Activated CD8-positive, alpha-beta memory T cell treated with anti-CD3 and anti-CD28 coated beads for 4 hours (primary cell): Measurements from ENCODE around the gene SUMF1.

ENCODE experiments used
- DNase-seq, 2 donors: peaks; one replicate each; pipeline ENCODE4 v3.0.0-alpha.2; 2020; ENCODE audit warnings: low read depth in 2 of 2

Gene SUMF1

DNA sequence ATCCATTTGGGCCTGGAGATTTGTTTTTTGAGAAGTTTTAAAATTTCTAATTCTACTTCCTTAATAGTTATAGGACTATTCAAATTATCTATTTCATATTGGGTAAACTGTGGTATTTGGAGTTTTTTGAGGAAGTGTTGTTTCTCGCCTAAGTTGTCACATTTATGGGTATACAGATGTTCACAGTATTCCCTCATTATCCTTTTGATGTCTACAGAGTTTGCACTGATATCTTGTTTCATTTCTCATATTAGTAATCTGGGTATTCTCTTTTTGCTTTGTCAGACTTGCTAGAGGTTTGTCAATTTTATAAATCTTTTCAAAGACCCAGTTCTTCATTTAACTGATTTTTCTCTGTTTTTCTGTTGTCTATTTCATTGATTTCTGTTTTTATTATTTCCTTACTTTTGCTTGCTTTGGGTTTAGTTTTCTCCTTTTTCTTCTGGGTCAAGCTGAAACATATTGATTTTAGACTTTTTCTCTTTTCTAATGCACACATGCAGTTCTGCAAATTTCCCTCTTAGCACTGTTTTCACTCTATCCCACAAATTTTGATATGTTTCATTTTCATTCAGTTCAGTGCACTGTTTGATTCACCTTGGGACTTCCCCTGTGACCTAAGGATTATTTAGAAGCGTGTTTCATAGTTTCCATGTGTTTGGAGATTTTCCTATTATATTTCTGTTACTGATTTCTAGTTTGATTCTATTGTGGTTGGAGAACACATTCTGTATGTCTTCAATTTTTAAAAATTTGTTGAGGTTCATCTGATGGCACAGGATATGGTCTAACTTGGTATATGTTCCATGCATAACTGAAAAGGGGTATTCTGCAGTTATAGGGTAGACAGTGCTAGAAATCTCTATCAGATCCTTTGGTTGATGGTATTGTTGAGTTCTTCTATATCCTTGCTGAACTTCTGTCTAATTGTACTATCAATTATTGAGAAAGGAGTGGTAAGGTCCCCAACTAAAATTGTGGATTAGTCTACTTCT is 79.6 kb downstream of the SUMF1 start:
- DNase-seq: no peak

DNA sequence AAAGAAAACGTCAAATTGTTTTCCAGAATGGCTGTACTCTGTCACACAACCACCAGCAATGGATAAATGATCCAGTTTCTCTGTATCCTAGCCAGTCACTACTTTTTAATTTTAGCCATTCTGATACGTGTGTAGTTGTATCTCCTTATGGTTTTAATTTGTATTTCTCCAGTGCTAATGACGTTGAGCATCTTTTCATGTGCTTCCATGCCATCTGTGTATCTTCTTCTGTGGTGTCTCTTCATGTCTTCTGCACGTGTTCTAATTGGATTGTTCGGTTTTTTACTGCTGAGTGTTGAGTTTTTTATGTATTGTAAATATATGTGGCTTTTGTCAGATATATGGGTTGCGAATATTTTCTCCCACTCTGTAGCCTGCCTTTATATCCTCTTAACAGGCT is 81.9 kb downstream of the SUMF1 start:
- DNase-seq: no peak

DNA sequence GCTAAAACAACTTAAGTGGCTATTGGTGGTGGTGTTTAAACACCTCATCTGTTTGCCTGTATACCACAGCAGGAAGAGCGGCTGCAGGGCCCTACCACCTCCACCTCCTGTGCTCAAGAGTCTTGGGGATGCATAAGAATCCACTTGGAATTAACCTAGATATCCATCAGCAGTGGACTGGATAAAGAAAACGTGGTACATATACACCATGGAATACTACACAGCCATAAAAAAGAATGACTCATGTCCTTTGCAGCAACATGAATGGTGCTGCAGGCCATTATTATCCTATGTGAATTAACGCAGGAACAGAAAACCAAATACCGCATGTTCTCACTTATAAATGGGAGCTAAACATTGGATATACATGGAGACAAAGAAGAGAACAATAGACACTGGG is 87.1 kb downstream of the SUMF1 start:
- no peak for DNase-seq

DNA sequence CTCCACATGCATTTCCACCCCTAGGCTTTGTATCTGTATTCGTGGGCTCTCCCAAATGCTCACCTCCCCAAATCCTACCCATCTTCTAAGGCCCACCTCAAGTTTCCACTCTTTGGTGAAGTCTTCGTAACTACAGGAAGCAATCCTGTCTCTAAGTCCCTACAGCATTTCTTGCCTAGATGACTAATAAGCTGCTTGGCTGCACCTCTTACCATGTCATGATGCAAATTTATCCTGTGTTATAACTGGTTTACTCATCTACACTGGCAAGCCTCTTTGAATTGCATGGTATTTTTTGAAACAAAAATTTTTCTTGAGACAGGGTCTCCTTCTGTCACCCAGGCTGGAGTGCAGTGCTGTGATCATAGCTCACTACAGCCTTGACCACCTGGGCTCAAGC is 90.6 kb downstream of the SUMF1 start:
- DNase-seq: no peak

DNA sequence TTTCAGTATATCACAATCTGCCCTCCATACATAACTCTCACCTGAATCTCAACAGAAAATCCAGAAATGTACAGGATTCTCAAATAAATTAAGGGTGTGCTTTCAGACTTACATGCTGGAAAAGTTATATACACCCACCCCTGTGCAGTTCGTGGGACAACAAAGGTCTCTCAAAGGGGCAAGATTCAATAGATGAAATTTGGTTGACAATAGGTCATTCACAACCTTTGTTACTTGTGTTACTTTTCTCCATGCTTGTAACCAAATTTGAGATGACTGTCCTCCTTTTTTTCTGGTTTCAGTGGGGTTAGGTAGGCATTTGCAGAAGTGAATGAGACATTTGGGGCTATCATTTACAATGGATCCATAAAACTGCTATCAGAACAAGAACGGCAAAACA is 91.2 kb downstream of the SUMF1 start:
- DNase-seq: no peak

DNA sequence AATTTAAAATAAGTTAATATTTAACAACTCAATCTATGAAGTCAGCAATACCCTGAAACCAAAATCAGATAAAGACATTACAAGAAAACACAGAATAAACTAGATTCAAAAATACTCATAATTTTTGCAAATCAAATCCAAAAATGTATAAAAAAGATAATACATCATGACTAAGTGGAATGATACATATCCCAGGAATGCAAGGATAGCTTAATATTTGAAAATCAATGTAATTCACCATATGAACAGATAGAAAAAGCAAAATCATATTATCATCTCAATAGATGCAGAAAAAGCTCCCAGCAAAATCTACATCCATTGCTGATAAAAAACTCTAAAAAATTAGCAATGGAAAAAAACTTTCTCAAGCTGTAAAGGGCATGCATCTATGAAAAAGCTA is 93.4 kb downstream of the SUMF1 start:
- no peak for DNase-seq

DNA sequence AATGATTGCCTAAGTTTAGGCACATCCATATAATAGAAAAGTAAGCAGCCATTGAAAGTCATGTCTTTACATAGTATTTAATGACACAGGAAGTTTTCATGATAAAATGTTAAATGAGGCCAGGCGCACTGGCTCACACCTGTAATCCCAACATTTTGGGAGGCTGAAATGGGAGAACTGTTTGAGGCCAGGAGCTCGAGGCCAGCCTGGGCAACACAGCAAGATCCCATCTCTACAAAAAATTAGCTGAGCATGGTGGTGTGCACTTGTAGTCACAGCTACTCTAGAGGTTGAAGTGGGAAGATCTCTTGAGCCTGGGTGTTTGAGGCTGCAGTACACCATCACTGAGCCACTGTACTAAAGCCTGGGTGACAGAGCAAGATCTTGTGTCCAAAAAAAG is 104.5 kb downstream of the SUMF1 start:
- DNase-seq: no peak

DNA sequence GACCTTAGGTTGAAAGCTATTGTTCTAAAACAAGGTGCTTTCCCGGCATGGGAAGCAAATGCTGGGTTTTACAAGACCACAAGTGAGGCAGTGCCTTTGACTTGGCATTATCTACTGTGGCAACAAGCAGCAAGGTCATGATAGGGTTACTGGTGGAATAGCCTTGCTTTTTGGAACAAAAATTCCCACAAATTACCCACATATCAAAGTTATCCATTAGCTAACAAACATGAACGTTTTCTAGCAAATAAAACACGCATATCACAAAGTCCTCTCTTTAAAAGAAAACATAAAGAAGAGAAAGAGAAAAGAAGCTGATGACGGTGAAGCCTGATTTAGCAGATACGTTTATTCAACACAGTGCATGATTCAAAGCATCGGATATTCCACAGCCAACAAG is 106.3 kb downstream of the SUMF1 start:
- DNase-seq: no peak

DNA sequence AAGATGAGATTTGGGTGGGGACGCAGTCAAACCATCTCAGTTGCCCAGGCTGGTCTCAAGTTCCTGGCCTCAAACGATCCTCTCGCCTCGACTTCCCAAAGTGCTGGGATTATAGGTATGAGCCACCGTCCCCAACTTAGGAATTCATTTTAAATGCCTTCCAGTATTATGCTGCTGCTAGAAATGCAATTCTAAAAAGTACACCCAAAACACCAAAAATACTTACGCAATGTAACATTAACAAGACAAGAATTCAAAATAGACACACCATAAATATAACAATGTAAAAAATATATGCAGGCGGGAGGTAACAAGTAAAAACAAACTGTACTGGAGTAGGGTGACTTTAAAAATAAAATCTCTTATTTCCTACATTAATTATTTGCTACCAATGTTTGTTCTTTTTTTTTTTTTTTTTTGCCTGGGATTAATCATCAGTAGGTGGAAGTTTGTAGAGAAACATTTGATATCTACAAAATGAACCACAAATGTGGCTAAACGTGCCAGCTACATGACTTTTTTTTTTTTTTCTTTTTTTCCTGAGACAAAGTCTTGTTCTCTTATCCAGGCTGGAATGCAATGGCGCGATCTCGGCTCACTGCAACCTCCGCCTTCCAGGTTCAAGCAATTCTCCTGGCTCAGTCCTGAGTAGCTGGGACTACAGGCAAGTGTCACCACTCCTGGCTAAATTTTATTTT is 107.1 kb downstream of the SUMF1 start:
- no peak for DNase-seq

DNA sequence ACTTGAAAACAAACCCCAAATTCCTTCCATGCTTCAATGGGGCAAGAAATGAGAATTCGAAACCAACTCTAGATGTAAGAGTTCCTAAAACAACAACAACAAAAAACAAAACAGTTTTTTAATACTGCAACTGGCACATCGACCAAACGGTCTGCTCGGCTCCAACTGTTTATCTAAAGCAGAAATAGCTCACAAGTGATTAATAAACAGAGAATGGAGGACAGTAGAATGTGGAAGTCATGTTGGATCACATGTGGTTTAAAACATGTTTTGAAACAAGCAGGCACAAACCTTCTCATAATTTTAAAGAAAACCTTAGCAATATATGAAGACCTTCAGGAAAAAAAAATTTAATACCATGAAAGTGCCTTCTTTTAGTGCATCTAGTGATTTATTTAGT is 108.8 kb downstream of the SUMF1 start:
- no peak for DNase-seq

DNA sequence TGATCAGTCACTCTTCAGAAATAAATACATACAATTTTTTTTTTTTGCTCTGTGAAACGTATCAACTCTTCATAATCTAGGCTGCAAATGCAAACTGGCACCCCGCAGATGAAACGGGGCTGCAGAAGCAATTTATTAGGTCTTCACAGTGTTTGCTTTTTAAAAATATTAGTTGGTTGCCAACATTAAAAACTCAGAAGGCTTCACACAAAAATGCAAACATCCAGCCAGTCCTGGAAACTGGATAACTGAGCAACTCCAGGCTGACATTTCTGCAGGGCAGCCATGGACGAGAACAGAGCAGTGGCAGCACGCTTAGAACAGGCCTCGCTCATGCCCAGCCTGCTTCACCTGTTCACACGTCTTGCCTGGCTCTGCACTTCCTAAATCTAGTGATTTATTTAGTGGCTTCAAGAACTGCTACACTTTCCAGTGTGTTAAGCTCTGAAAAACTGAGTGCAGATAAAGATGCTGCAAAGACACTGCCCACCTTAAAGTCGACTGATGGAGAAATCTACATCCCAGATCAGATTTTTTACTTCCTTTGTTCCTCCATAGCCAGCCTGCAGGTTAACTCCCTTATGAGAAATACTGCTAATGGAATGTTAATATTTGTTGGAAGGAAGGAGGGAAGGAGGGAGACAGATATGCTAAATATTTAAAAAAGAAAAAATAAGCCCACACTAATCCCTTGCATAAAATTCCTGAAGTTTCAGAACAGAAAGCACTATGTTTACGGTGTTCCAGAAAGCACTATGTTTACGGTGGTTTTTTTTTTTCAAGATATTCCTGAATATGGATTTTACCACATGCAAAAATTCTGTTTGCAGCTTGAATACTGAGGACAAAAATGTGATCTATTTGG is 110.3 kb downstream of the SUMF1 start:
- DNase-seq: no peak

DNA sequence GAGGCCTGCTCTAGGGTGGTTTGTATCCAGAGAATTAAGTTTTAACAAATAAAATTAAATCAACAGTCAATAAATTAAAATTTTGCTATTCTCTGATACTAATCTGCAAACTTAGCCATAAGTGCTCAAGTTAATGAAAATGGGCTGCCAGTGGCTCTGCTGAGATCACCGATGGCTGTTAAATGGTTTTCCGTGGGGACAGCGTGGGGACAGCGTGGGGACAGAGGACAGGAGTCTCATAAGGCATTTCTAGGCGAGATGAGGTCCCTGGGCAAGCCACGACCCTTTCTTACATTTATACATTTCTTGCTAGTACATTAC is 110.9 kb downstream of the SUMF1 start:
- DNase-seq: no peak

DNA sequence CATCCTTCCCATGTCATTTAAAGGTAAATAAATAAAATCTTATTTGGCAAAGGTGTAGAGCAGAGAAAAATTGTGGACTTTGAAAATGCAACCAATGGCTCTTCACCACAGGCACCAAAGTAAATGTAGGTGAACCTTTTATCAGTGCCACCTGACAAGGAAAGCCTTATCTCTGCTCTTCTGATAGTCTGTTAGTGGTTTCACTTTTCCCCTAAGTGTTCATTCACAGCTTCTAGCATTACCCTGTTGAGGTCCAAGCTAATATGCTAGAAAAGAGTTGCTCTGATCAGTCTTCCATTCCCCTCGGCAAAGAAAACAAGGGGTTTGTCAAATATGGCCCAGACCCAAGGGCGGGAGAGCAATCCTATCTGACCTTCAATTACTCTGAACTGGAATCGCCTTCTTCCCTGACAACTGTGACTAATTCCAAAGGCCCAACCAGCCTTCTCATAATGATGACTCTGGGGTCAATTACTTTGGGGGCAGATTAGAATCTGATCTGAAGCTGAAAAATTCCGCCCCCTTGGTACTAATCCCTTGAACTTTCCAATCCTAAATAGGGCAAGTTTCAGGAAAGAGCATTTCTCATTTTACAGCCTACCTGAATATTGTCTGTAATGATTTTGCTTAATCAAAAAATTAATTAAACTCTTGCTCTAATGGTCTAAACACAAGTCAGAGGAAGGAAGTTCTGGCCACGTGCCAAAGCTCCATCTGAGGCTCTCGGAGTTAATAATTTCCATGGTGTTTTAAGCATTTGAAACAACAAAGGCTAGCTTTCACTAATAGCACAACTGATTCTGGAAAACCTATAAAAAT is 111.5 kb downstream of the SUMF1 start:
- no peak for DNase-seq

DNA sequence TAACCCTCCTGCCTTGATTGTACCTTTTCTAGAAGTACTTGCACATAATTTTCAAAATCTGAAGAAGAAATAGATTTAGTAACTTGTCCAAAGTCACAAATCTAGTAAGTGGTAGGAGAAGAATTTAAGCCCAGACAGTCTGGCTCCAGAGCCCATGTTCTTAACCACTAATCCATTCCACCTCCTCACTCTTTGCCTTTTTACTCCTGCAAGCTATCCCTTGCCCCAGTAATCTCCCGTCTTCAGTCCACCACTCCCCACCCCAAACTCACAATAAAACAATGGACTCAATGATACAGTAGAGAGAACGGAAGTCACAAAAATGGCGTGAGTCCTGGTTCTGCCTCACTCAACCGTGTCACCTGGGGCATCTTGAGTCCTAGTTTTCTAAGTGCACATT is 115.2 kb downstream of the SUMF1 start:
- DNase-seq: no peak

DNA sequence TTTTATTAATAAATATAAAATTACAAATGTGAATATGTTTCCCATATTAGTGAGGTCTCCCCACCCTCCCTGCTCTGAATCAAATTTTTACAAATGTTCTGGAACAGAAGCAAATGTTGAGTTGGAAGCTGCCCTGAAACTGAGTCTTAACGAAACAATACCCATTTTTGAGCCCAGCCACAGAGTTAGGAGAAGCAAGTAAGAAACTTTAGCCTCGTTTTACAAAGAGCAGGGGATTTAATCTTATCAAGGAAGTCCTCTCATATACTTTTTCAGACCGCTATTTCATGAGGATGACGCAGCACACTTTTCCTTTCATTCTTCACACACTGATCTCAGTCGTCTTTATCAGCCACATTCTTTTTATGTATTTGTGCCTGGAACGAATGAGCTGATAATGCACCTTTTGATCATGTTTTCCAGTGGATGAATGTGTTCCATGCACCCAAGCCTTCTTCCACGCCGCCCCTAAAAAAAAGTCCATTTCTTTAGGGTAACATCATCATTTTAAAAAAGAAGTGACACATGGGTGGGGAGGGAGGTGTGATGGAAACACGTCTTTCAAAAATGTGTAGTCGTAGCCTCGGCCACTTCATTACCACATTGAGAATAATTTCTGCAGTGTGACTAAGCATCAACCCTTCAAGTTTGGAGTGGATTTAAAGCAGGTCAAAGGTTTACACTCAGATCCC is 115.8 kb downstream of the SUMF1 start:
- DNase-seq: peak in 1 of 2 donors; percentile 25

DNA sequence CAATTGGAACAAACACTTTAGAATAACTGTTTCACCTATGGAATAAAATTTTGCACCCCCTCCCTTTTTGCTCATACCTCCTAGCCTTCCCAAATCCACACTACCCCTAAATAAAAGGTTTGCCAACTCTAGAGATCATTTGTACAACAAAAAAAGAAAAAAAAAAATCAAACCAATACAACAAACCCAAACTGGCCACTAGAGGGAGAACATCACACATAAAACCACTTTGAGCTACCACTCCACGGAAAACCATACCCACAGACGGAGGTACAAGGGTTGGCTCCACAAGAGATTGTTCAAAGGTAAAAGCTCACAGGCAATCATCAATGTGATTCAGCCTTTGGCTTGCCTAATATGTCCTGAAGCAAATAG is 116.3 kb downstream of the SUMF1 start:
- peak; percentile 15 to 34 for DNase-seq

DNA sequence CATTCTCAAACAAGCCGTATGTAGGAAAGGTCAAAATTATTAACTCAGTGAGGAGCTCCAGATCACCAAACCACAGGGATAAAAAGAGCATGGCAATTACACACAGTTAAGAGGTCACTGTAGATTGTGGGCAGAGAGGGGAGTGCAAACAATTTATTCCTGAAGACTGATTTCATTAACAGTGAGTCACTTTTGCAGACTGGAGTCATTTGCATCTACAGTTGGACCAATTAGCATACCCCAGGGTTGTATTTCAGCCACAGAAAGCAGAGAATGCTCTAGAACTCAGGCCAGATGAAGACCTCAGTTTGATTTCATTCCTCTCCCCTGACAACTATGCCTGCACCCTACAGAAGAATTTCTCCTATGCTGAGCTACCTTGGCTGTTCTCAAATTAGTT is 123.8 kb downstream of the SUMF1 start:
- DNase-seq: no peak

DNA sequence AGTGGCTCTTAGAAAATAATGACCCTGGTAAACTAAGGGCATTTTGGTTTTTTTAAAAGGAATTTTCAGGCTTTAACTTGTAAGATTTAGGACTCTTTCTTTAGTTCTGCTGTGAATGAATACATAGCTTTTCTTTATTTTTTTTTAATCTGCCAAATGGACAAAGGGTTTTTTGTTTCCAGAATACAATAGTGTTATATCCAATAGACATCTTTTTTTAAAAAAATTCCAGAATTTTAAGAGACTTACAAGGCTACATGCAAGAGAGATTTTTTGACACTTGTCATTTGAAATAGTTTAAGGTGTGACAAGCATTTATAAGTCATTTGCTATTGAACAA is 125.8 kb downstream of the SUMF1 start:
- no peak for DNase-seq

DNA sequence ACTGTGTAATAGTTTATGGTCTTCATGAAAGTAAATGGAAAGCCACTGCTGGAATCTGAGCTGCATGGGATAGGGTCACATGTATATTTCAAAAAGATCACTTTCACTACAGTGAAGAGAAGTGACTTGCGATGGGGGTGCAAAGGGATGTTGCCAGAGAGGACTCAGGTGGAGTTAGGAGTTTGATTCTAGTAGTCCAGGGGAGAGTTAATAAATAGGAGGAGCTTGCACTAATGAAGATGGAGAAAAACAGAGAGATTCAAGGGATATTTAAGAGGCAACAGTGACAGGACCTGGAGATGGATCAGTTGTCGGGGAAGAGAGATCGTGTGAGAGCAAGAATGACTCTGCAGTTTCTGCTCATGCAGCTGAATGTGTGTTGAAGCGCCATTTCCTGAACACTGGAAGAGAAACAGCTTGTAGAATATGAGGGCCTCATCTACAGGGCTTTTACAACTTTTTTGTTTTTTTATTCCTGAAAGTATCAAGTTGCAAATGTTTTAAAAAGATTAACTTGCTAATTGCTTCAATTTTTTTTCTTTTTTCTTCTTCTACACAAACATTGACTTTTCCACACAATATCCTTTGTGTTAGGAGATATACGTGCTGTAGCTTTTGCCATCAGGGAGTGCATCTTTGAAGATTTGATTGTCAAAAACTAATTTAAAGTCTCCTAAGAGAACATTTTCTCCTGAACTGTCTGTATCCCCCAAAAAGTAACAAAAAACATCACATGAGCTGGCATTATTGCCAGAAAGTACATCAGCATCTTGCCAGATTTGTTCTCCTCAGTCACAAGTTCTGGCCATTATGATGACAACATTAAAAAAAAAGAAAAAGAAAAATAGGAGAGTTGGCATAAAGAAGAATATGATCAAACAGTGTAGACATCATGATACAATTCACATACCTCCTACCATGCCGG is 126.4 kb downstream of the SUMF1 start:
- DNase-seq: no peak

DNA sequence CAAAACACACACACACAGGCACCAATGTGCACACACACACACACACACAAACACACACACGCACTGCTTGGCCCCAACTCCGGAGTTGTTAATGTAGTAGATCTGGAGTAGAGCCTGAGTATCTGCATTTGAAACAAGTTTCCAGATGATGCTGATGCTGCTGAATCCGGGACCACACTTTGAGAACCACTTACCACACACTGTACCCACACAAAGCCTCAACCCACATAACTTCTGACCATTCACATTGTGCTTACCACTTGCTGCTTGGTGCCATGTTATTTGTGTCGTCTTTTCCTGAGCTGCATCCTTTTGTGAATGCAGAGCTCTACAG is 127.0 kb downstream of the SUMF1 start:
- DNase-seq: no peak
